ENCODE data around the gene HDAC4. TPM values are rescaled to one million over a fixed set of nuclear protein-coding genes. Genes with fewer than 3 reads are reported as not detected.

Gene HDAC4
- total and polyA plus RNA-seq, 9 of the 15 experiments (the other 6 are each of a cell fraction or from before 2014, with no cell fraction given): 0.11 to 20.2 (median 4.0) TPM

DNA sequence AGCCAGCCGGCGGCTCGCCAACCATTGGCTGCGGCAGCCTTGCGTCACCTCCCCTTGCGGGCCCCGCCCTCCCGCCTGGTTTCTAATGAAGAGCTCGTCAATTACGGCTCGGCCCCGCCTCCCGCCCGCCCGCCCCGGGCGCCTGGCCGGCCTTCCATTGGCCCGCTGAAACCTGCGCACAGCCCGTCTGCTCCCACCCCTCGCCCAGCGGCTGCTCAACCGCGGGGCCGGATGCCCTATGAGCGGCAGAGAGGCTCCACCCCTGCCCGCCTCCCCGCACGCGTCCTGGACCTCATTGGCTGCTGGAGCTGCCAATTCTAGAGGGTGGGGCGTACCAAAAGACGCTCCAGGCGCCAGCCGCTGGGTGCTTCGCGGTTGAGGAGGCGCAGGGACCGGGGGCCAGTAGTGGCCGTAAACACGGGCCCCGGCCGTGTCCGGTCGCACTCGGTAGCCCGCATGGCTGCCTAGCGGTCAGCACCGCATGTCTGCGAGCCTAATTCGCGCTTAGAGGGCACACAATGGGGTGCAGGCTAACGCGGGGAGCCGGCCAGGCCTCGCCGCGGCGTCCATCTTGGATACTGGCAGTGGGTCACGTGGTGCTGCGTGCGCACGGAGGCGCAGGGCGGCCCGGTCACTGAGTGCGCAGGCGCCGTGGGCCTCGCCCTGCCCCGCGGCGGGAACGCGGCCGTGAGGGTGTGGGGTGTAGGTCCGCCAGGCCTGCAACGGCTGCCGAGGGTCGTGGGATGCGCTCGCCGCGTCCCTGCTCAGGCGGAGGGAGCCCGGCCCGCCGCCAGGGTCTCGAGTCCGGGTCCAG is 454 bp upstream of the HDAC4 start (continued):
- TF ChIP-seq MEF2A (IDR thresholded peaks at IDR 0.05; ENCODE audit: control insufficient read depth, low read depth, low read length) (no peak), NR2C2 (CRISPR knock-in tag; IDR thresholded peaks at IDR 0.05) (no peak; the same call in 1 of the 2 replicates), NR2C2 (tag; IDR thresholded peaks at IDR 0.05) (peak; percentile 84), ZKSCAN1 (IDR thresholded peaks at IDR 0.05; ENCODE audit: low read depth, low read length) (no peak; the same call in 1 of the 2 replicates), SMAD4 (CRISPR knock-in tag; conservative IDR thresholded peaks at IDR 0.05) (peak; percentile 49; the same call in 1 of the 2 replicates), TARDBP (IDR thresholded peaks at IDR 0.05) (no peak), ERF (CRISPR knock-in tag; IDR thresholded peaks at IDR 0.05) (peak; percentile 15; the same call in 1 of the 2 replicates)
- TF ChIP-seq, protein P1, sequence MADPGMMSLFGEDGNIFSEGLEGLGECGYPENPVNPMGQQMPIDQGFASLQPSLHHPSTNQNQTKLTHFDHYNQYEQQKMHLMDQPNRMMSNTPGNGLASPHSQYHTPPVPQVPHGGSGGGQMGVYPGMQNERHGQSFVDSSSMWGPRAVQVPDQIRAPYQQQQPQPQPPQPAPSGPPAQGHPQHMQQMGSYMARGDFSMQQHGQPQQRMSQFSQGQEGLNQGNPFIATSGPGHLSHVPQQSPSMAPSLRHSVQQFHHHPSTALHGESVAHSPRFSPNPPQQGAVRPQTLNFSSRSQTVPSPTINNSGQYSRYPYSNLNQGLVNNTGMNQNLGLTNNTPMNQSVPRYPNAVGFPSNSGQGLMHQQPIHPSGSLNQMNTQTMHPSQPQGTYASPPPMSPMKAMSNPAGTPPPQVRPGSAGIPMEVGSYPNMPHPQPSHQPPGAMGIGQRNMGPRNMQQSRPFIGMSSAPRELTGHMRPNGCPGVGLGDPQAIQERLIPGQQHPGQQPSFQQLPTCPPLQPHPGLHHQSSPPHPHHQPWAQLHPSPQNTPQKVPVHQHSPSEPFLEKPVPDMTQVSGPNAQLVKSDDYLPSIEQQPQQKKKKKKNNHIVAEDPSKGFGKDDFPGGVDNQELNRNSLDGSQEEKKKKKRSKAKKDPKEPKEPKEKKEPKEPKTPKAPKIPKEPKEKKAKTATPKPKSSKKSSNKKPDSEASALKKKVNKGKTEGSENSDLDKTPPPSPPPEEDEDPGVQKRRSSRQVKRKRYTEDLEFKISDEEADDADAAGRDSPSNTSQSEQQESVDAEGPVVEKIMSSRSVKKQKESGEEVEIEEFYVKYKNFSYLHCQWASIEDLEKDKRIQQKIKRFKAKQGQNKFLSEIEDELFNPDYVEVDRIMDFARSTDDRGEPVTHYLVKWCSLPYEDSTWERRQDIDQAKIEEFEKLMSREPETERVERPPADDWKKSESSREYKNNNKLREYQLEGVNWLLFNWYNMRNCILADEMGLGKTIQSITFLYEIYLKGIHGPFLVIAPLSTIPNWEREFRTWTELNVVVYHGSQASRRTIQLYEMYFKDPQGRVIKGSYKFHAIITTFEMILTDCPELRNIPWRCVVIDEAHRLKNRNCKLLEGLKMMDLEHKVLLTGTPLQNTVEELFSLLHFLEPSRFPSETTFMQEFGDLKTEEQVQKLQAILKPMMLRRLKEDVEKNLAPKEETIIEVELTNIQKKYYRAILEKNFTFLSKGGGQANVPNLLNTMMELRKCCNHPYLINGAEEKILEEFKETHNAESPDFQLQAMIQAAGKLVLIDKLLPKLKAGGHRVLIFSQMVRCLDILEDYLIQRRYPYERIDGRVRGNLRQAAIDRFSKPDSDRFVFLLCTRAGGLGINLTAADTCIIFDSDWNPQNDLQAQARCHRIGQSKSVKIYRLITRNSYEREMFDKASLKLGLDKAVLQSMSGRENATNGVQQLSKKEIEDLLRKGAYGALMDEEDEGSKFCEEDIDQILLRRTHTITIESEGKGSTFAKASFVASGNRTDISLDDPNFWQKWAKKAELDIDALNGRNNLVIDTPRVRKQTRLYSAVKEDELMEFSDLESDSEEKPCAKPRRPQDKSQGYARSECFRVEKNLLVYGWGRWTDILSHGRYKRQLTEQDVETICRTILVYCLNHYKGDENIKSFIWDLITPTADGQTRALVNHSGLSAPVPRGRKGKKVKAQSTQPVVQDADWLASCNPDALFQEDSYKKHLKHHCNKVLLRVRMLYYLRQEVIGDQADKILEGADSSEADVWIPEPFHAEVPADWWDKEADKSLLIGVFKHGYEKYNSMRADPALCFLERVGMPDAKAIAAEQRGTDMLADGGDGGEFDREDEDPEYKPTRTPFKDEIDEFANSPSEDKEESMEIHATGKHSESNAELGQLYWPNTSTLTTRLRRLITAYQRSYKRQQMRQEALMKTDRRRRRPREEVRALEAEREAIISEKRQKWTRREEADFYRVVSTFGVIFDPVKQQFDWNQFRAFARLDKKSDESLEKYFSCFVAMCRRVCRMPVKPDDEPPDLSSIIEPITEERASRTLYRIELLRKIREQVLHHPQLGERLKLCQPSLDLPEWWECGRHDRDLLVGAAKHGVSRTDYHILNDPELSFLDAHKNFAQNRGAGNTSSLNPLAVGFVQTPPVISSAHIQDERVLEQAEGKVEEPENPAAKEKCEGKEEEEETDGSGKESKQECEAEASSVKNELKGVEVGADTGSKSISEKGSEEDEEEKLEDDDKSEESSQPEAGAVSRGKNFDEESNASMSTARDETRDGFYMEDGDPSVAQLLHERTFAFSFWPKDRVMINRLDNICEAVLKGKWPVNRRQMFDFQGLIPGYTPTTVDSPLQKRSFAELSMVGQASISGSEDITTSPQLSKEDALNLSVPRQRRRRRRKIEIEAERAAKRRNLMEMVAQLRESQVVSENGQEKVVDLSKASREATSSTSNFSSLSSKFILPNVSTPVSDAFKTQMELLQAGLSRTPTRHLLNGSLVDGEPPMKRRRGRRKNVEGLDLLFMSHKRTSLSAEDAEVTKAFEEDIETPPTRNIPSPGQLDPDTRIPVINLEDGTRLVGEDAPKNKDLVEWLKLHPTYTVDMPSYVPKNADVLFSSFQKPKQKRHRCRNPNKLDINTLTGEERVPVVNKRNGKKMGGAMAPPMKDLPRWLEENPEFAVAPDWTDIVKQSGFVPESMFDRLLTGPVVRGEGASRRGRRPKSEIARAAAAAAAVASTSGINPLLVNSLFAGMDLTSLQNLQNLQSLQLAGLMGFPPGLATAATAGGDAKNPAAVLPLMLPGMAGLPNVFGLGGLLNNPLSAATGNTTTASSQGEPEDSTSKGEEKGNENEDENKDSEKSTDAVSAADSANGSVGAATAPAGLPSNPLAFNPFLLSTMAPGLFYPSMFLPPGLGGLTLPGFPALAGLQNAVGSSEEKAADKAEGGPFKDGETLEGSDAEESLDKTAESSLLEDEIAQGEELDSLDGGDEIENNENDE (IDR thresholded peaks at IDR 0.05; ENCODE audit: low read depth, low read length): no peak
- TF ChIP-seq, protein P2, sequence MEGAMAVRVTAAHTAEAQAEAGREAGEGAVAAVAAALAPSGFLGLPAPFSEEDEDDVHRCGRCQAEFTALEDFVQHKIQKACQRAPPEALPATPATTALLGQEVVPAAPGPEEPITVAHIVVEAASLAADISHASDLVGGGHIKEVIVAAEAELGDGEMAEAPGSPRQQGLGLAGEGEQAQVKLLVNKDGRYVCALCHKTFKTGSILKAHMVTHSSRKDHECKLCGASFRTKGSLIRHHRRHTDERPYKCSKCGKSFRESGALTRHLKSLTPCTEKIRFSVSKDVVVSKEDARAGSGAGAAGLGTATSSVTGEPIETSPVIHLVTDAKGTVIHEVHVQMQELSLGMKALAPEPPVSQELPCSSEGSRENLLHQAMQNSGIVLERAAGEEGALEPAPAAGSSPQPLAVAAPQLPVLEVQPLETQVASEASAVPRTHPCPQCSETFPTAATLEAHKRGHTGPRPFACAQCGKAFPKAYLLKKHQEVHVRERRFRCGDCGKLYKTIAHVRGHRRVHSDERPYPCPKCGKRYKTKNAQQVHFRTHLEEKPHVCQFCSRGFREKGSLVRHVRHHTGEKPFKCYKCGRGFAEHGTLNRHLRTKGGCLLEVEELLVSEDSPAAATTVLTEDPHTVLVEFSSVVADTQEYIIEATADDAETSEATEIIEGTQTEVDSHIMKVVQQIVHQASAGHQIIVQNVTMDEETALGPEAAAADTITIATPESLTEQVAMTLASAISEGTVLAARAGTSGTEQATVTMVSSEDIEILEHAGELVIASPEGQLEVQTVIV (CRISPR knock-in tag; IDR thresholded peaks at IDR 0.05; ENCODE audit: borderline replicate concordance): no peak
- TF ChIP-seq, protein P3, sequence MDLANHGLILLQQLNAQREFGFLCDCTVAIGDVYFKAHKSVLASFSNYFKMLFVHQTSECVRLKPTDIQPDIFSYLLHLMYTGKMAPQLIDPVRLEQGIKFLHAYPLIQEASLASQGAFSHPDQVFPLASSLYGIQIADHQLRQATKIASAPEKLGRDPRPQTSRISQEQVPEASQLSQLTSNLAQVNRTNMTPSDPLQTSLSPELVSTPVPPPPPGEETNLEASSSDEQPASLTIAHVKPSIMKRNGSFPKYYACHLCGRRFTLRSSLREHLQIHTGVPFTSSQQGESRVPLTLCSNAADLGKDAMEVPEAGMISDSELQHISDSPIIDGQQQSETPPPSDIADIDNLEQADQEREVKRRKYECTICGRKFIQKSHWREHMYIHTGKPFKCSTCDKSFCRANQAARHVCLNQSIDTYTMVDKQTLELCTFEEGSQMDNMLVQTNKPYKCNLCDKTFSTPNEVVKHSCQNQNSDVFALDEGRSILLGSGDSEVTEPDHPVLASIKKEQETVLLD (IDR thresholded peaks at IDR 0.05): peak; percentile 72
